Right lobe of liver (tissue), 4 donors: Measurements from ENCODE around the gene PDE9A.

Experiments used
- POLR2A ChIP-seq: fragments of 450-650 bp; IDR thresholded peaks from one replicate; pipeline ENCODE4 v1.6.1; 2017; ENCODE audit warnings: antibody characterized with exemption, mild to moderate bottlenecking
- TF ChIP-seq, protein P1 (sequence below), 4 donors: fragments of 200-600 bp in 3 of 4; fragments of 450-650 bp in 1 of 4; IDR thresholded peaks; one replicate each; pipeline versions ENCODE4 v1.5.1 to v1.8.0; 2016 to 2022; ENCODE audit warnings: antibody characterized with exemption in 4 of 4, mild to moderate bottlenecking in 2 of 4
- donor health status: DM: no; HTN: no; CAD: no.
- donor health status: DM: no; HTN: no; CAD: no.
- donor health status: DM: no; HTN: yes; CAD: no.

- TF ChIP-seq, protein P1, sequence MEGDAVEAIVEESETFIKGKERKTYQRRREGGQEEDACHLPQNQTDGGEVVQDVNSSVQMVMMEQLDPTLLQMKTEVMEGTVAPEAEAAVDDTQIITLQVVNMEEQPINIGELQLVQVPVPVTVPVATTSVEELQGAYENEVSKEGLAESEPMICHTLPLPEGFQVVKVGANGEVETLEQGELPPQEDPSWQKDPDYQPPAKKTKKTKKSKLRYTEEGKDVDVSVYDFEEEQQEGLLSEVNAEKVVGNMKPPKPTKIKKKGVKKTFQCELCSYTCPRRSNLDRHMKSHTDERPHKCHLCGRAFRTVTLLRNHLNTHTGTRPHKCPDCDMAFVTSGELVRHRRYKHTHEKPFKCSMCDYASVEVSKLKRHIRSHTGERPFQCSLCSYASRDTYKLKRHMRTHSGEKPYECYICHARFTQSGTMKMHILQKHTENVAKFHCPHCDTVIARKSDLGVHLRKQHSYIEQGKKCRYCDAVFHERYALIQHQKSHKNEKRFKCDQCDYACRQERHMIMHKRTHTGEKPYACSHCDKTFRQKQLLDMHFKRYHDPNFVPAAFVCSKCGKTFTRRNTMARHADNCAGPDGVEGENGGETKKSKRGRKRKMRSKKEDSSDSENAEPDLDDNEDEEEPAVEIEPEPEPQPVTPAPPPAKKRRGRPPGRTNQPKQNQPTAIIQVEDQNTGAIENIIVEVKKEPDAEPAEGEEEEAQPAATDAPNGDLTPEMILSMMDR (IDR thresholded peaks at IDR 0.05), result no peak
- TF ChIP-seq POLR2A, result no peak
These were observed 110.4 kb downstream of the PDE9A start for GRCh38 chr21:42763581-42764442.
